ENCODE data around the gene ZNF763.
"Not testable (repeated sequence)": the region's sequence is repeated elsewhere in the genome, so short reads cannot be mapped to it uniquely, and the experiment has no call there.

GRCh38 chr19:11935829-11936228 is 29.0 kb upstream of the ZNF763 start:
- TF ChIP-seq EZH2 (IDR thresholded peaks at IDR 0.05; ENCODE audit: insufficient read depth, poor library complexity, severe bottlenecking); EZH2phosphoT487 (IDR thresholded peaks at IDR 0.05; ENCODE audit: insufficient read depth, low read depth): not testable (repeated sequence)
